ENCODE results near the gene PSMC5.
"Not testable (repeated sequence)": the region's sequence is repeated elsewhere in the genome, so short reads cannot be mapped to it uniquely, and the experiment has no call there.

The PSMC5 gene
- long read RNA-seq, donor 1, transcript PSMC5-218 (2 exons, 576 nt) = minor isoform, 5 of 88 reads
- long read RNA-seq, donor 1, transcript PSMC5-203 (12 exons, 1,680 nt) = minor isoform, 8 of 88 reads
- long read RNA-seq, donor 1, transcript PSMC5-201 (12 exons, 1,579 nt) = major isoform, 50 of 88 reads
- long read RNA-seq, donor 1, partial matches to known transcripts = 24 of 88 reads
- long read RNA-seq, donor 1, other reads (novel, unspliced or antisense) = 0 of 88 reads
- long read RNA-seq, donor 2, transcript PSMC5-201 (12 exons, 1,579 nt) = major isoform, 28 of 53 reads
- long read RNA-seq, donor 2, transcript PSMC5-218 (2 exons, 576 nt) = minor isoform, 6 of 53 reads
- long read RNA-seq, donor 2, partial matches to known transcripts = 16 of 53 reads
- long read RNA-seq, donor 2, other reads (novel, unspliced or antisense) = 0 of 53 reads
- long read RNA-seq, donor 3, transcript PSMC5-201 (12 exons, 1,579 nt) = major isoform, 28 of 44 reads
- long read RNA-seq, donor 3, partial matches to known transcripts = 6 of 44 reads
- long read RNA-seq, donor 3, other reads (novel, unspliced or antisense) = 0 of 44 reads
- long read RNA-seq, donor 4, transcript PSMC5-201 (12 exons, 1,579 nt) = major isoform, 37 of 75 reads
- long read RNA-seq, donor 4, transcript PSMC5-212 (11 exons, 1,474 nt) = minor isoform, 6 of 75 reads
- long read RNA-seq, donor 4, transcript PSMC5-203 (12 exons, 1,680 nt) = minor isoform, 5 of 75 reads
- long read RNA-seq, donor 4, partial matches to known transcripts = 23 of 75 reads
- long read RNA-seq, donor 4, other reads (novel, unspliced or antisense) = 0 of 75 reads
- long read RNA-seq, donor 5, transcript PSMC5-218 (2 exons, 576 nt) = minor isoform, 7 of 92 reads
- long read RNA-seq, donor 5, transcript PSMC5-201 (12 exons, 1,579 nt) = major isoform, 58 of 92 reads
- long read RNA-seq, donor 5, partial matches to known transcripts = 17 of 92 reads
- long read RNA-seq, donor 5, other reads (novel, unspliced or antisense) = 0 of 92 reads
- long read RNA-seq, donor 6, transcript PSMC5-201 (12 exons, 1,579 nt) = major isoform, 51 of 81 reads
- long read RNA-seq, donor 6, transcript PSMC5-218 (2 exons, 576 nt) = minor isoform, 8 of 81 reads
- long read RNA-seq, donor 6, partial matches to known transcripts = 17 of 81 reads
- long read RNA-seq, donor 6, other reads (novel, unspliced or antisense) = 0 of 81 reads
- long read RNA-seq, donor 7 = 0 reads
- long read RNA-seq, donor 8, transcript PSMC5-212 (11 exons, 1,474 nt) = minor isoform, 5 of 70 reads
- long read RNA-seq, donor 8, transcript PSMC5-218 (2 exons, 576 nt) = minor isoform, 5 of 70 reads
- long read RNA-seq, donor 8, transcript PSMC5-201 (12 exons, 1,579 nt) = major isoform, 42 of 70 reads
- long read RNA-seq, donor 8, partial matches to known transcripts = 15 of 70 reads
- long read RNA-seq, donor 8, other reads (novel, unspliced or antisense) = 0 of 70 reads

DNA sequence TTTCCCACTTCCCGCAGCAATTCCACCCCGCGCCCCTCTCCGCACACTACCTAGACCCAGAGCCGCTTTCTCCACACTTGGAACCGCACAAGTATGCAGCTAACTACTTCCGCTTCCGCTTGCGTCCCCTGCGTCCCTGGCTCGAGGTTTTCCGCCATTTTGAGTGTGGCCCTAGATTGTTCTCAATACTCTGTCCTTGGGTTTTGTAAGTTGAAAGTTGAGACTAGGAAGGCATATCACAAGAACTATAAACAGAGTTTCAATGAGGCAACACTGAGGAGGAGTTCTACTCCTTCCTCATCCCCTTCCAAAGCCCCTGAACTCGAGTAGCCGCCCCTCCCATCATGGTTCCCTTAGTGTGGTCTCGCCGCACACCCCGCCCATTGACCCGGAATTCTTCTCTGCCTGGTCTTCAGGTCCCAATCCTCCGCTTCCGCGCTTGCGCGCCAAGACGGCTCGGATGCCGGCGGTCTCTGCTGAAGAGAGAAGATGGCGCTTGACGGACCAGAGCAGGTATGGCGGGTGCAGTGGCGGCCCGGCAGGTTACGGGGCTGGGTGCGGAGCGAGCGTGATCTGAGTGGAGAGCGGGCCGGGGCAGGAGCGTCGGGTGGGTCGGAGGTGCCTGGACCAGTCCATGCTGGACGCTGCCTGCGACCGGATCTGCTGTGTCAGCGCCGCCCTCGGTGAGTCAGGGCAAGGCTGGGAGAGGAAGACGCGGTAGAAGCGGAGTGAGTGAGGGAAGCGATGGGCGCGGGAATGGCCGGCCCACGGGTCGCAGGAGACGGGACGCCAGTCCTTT, at the start of gene PSMC5, which contains the start of gene FTSJ3:
TSS of gene PSMC5 (plus strand) at position 430 of the 799 bp plus-strand sequence. CDS start at position 490, 60 bp downstream.
TSS of gene FTSJ3 (minus strand) at position 662 of the 799 bp plus-strand sequence. CDS start 761 bp downstream, outside the sequence.
- peak; percentile 100 for DNase-seq

DNA sequence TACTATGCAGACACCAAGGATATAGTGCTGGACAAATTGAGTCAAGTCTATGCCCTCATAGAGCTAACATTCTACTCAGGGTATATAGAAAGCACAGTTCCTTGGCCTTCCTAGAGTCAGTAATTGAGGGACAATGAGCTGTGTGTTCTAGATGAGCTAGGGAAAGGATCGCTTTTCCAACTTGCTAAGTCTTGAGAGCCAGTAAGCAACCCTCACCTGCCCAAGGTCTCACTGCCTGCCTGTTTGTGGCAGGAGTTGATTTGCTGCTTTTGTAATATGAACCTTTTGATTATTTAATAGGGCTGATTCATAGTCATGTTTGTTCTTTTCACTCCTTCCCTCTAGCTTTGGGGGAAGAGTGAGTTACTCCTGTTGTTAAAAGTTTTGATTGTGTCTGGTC, 46.7 kb upstream of the PSMC5 start:
- DNase-seq = no peak

- no peak for DNase-seq
Observed at GRCh38 chr17:63780928-63781327, 46.3 kb upstream of the PSMC5 start.

DNA sequence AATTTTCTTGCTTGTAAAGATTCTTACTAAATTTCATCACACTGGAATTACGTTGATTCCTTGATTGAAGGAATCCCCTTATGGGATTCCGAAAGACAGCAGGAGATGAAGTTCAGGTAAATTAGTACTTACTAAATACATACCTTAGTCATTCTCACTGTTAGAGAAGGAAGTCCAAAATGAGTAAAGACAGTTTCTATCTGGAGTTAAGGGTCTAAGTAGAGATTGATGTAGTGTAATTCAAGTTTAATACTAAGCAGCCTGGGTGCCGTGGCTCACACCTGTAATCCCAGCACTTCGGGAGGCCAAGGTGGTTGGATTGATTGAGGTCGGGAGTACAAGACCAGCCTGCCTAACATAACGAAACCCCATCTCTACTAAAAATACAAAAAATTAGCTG, 43.7 kb upstream of the PSMC5 start:
- no peak for DNase-seq

DNA sequence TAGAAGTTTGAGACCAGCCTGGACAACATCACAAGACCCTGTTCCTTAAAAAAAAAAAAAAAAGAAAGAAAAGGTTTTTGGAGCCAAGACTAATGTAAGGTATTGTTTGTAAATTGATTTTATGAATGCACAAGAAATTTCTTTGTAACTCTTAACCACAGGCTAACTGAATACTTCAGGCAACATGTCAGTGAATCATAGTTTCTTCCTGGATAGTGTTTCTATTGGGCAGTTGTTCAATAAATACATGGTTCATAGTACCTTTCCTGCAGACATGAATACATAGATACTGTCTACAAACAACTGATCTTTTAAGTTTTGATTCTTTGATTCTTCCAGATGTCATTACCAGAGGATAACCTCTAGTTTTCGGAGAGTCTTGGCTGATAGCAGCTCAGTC, 41.7 kb upstream of the PSMC5 start:
- DNase-seq = no peak

GRCh38 chr17:63786117-63786516, 41.1 kb upstream of the PSMC5 start:
- no peak for DNase-seq

GRCh38 chr17:63786971-63787711, 40.1 kb upstream of the PSMC5 start:
- no peak for DNase-seq

- no peak for DNase-seq
Observed at GRCh38 chr17:63790057-63790456, 37.2 kb upstream of the PSMC5 start.

GRCh38 chr17:63792055-63792729, 35.0 kb upstream of the PSMC5 start:
- DNase-seq = no peak

- not testable (repeated sequence) for DNase-seq
Observed at GRCh38 chr17:63796375-63796774, 30.9 kb upstream of the PSMC5 start.

DNA sequence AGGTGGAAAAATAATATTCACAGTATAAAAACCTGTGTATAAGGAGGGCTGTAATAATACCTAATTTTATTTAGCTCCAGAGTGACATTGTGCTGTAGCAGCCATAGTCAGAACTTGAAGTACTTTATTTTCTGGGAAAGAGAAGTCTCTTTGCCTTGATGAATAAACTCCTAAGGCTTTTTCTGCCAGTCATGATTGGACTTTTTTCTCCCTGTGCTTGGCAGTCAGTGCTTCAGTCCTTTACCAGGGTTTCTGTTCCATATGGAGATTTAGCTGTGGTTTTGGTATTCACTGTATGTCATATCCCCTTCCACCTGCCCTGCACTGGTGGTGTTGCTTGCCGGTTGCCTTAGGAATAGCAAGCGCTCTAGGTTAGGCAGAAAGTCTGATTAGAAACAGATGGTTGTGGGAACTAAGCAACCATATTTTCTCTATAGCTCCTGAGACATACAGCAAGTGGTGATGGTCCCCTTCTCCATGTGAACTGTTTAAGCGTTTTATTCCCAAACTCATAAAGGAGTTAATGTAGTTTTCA, 28.6 kb upstream of the PSMC5 start:
- DNase-seq = no peak

GRCh38 chr17:63800783-63801182, 26.4 kb upstream of the PSMC5 start:
- no peak for DNase-seq

DNA sequence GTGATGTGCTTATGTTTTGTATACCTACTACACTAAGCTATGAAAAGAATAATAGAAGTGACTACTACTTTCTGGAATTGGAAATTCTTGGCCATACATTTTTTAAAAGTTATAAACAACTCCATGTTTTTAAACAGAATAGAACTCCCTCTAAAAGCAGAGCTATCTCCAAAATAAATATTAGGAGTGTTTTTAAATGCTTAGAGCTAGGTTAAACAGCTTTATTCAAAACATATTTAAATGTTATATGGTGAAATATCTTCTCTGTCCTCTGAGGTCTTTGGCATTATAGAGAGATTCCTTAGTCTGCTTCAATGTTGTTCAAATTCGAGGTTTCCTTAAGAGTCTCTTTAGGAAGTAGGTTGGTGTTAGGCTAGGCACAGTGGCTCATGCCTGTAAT, 22.9 kb upstream of the PSMC5 start:
- no peak for DNase-seq

DNA sequence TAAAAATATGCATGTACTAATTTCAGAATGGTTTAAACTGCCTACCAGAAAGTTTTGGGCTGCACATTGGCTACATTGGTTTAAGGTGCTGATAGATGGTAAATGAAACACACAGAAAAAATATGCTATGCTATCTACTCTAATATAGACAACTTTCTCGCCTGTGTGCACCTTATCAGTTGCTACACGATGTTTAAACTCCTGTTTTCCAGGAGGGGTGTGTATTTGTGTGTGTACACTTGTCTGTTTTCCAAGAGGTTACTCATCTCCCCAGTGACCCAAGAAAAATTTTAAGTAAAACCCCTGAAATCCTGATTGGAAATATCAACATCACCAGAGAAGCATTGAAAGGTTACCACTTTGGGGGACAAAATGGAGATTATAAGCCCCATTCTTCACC, 21.6 kb upstream of the PSMC5 start:
- no peak for DNase-seq

- DNase-seq = no peak
Observed at GRCh38 chr17:63809970-63810369, 17.3 kb upstream of the PSMC5 start.

GRCh38 chr17:63816123-63816522, 11.1 kb upstream of the PSMC5 start:
- no peak for DNase-seq

DNA sequence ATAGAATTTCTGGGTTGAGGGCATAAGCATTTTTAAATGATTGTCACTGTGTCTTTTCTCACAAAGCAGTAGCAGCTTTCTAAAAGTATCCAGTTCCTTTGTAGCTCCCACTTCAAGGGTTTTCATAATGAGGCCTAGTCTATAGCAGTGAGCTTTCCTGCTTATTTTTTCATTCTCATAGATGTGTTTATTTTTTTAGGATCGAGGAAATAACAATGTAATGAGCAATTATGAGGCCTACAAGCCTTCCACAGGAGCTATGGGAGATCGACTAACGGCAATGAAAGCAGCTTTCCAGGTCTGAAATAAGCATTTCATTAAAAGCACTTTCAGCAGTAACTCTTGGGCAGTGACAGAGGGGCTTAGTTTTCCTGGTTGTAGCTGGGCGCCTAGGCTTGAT, 10.6 kb upstream of the PSMC5 start:
- no peak for DNase-seq

- no peak for DNase-seq
Observed at GRCh38 chr17:63817736-63818385, 9.4 kb upstream of the PSMC5 start.

- no peak for DNase-seq
Observed at GRCh38 chr17:63819131-63819530, 8.1 kb upstream of the PSMC5 start.

Measured in right kidney (tissue), 9 donors.